GM12873 (cell line): Measurements from ENCODE around the gene COX10.

Experiments used
- TF ChIP-seq, protein P1 (sequence below): IDR thresholded peaks from 2 replicates; pipeline ENCODE4 v1.5.1; 2012; ENCODE audit warnings: low read depth, mild to moderate bottlenecking, moderate library complexity, low read length, control low read depth; ENCODE audit not compliant: insufficient read depth; ENCODE audit errors: missing control alignments

Gene COX10

DNA sequence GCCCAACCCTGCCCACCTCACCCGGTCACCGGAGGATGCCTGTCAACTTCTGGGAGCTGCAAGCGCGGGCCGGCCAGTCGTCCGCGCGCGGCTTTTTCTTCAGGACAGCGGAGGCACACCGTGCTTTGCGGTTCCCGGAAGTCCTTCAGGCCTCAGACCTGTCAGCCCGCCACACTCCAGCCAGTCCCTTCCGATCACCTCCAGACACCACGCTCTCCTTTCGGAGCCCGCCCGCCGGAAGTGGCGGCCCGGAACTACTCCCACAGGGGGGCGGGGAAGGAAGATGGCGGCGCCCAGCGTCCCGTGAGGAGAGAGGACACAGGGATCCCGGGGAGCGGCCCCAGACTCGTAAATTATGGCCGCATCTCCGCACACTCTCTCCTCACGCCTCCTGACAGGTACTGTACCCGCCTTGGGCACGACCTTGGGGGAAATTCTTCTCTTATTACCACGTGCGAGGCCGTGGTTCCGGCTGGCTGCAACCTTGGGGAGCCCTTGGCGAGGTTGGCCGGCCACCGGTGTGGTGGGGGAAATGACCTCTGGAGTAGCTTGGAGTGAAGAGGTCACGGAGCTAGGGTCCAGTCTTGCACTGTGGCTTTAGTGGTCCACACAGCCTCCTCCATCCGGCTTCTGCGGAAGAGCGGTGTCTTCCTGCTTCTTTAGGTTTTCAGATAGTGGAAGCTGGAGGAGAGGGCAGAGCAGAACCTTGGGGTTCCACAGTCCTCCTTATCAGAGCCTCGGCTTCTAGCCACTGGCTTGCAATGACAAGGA is at the start of gene COX10:
COX10 (plus strand) TSS at position 254 of the 771 bp plus-strand sequence; CDS start at position 356, 102 bp downstream.
- TF ChIP-seq, protein P1, sequence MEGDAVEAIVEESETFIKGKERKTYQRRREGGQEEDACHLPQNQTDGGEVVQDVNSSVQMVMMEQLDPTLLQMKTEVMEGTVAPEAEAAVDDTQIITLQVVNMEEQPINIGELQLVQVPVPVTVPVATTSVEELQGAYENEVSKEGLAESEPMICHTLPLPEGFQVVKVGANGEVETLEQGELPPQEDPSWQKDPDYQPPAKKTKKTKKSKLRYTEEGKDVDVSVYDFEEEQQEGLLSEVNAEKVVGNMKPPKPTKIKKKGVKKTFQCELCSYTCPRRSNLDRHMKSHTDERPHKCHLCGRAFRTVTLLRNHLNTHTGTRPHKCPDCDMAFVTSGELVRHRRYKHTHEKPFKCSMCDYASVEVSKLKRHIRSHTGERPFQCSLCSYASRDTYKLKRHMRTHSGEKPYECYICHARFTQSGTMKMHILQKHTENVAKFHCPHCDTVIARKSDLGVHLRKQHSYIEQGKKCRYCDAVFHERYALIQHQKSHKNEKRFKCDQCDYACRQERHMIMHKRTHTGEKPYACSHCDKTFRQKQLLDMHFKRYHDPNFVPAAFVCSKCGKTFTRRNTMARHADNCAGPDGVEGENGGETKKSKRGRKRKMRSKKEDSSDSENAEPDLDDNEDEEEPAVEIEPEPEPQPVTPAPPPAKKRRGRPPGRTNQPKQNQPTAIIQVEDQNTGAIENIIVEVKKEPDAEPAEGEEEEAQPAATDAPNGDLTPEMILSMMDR = no peak

DNA sequence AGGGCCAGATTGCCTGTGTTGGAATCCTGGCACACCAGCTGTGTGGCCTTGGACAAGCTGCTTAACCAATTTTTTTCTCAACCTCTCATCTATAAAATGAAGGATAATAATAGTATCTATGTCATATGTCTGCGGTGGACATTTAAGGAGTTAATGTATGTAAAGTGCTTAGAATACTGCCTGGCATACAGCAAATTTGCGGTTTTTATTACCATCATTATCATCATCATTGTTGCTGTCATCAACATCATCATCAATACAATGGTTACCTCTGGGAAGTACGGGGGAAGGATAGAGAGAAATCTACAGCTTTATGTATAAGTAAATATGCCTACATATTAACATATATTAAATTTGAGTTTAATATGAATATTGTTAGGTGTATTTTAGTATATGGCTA is 37.1 kb upstream of the COX10 start:
- TF ChIP-seq, protein P1 = no peak

DNA sequence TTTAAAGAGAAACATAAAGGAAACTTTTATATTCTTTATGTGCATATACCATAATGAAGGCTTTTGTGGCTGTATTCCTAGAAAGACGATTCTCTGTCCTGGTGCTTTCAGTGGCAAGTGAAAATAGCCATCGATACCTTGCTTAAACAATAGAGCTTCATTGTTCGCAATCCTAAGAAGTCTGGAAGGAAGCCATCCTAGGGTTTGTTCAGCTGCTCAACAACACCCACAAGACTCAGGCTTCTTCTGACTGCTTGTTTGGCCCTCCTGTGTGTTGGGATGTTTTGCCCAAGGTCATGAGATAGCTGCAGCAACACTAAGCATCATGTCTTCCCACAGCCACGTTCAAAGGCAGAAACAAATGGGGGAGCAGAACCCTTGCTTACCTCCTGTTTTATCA is 36.1 kb upstream of the COX10 start:
- TF ChIP-seq, protein P1 = no peak

DNA sequence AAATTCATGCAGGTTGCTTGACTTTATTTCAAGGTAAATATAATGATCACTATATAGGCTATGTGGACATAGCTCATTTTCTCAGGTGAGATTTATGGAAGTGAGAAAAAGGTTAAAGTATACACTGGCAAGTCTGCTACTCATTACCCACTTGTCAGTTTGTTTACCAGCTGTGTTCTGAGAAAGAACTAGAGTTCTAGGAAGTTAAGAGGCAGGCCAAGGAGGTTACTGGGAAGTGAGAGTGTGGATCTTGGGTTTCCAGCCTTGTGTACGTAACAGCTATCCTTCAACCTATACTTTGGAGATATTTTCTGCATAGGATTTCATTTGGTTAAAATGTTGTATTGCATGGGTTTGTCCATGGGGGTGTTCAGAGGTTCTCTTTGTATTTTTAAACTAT is 31.9 kb upstream of the COX10 start:
- TF ChIP-seq, protein P1 = no peak

DNA sequence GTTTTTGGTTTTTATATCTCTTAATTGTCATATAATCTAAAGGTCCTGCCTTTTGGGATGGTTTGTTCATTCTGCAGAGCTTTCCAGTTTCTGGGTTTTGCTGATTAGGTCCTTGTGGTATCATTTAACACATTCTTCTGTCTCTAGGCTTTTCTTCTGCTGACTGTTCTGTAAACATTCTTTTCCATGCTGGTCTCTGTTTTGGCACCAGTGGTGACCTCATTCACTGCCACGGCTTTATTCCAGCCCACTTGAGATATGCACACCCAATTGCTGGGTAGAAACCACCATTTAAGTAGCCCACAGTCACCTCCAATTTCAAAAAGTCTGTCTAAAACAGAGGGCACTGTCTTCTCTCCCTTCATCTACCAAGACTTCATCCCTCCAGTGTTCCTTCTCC is 31.1 kb upstream of the COX10 start:
- TF ChIP-seq, protein P1 = no peak

DNA sequence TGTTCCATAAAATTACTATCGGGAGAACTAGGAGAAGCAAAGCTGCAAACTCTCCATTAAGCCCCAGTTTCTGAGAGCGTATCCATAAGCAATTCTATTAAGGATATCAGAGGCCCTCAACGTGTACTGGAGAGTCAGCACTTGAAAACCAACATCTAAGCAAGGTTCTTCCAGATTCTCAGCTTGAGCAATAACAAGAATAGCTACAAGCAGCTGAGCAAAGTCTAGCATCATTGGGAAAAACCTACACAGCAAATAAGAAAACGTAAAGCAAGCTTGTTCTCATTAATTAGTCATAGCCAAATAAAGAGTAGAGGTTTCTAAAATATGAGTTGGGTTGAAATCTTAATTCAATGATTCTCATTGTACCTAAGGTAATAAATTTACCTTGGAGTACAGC is 26.9 kb upstream of the COX10 start:
- TF ChIP-seq, protein P1 = no peak

DNA sequence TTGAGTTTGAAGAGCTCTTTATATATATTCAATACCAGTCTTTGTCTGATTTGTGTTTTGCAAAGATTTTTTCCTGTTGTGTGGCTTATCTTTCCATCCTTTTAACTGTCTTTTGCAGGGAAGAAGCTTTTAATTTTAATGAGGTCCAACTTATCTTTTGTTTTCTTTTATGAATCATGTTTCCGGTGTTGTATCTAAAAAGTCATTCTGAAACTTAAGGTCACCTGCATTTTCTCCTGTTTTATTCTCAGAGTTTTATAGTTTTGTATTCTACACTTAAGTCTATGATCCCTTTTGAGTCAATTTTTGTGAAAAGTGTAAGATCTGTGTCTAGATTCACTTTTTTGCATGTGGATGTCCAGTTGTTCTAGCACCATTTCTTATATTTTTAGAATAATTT is 24.6 kb upstream of the COX10 start:
- TF ChIP-seq, protein P1 = no peak
